HG03378 (cell line): ENCODE results near the gene SCN2B.

ENCODE experiments used
- ATAC-seq: cut with Tn5 transposase; IDR thresholded peaks from one replicate; pipeline ENCODE4 v1.9.1; 2021; ENCODE audit warnings: mild to moderate bottlenecking, moderate library complexity; ENCODE audit not compliant: unreplicated experiment

Gene SCN2B

GRCh38 chr11:118136341-118136740 is 40.1 kb downstream of the SCN2B start:
- no peak for ATAC-seq

GRCh38 chr11:118135796-118136165 is 40.7 kb downstream of the SCN2B start:
- no peak for ATAC-seq

- no peak for ATAC-seq
These were observed 41.2 kb downstream of the SCN2B start for GRCh38 chr11:118135051-118135795.

- no peak for ATAC-seq
These were observed 42.6 kb downstream of the SCN2B start for GRCh38 chr11:118133816-118134215.

GRCh38 chr11:118132385-118133151 is 43.9 kb downstream of the SCN2B start:
- ATAC-seq, result no peak

- no peak for ATAC-seq
These were observed 46.8 kb downstream of the SCN2B start for GRCh38 chr11:118129471-118130172.

- no peak for ATAC-seq
These were observed 47.5 kb downstream of the SCN2B start for GRCh38 chr11:118128721-118129470.

- ATAC-seq, result no peak
These were observed 48.1 kb downstream of the SCN2B start for GRCh38 chr11:118128310-118128709.

- no peak for ATAC-seq
These were observed 50.2 kb downstream of the SCN2B start for GRCh38 chr11:118126082-118126838.

GRCh38 chr11:118124929-118125535 is 51.4 kb downstream of the SCN2B start:
- ATAC-seq, result no peak

GRCh38 chr11:118120793-118121192 is 55.6 kb downstream of the SCN2B start:
- ATAC-seq, result no peak

GRCh38 chr11:118117790-118118601 is 58.4 kb downstream of the SCN2B start:
- no peak for ATAC-seq

GRCh38 chr11:118115048-118115447 is 61.4 kb downstream of the SCN2B start:
- no peak for ATAC-seq

GRCh38 chr11:118114266-118114665 is 62.2 kb downstream of the SCN2B start:
- no peak for ATAC-seq

GRCh38 chr11:118112711-118113430 is 63.6 kb downstream of the SCN2B start:
- ATAC-seq, result no peak
